Loucy (cell line): ENCODE results near the gene SYN1.

ENCODE experiments used
- H2AFZ ChIP-seq: fragments of 200-600 bp; sonication (generic); 2 replicates; pipeline ENCODE4 v1.6.0; 2016; ENCODE audit warnings: antibody characterized with exemption, mild to moderate bottlenecking, low read length, moderate library complexity
- H3F3A ChIP-seq: fragments of 200-600 bp; 2 replicates; pipeline ENCODE4 v1.6.0; 2016; ENCODE audit warnings: antibody characterized with exemption, low read depth, mild to moderate bottlenecking
- H3K27me3 ChIP-seq: fragments of 200-600 bp; sonication (generic); 2 replicates; pipeline ENCODE4 v1.6.1; 2014; ENCODE audit warnings: low read length, mild to moderate bottlenecking; ENCODE audit not compliant: insufficient read depth, poor library complexity, severe bottlenecking
- H3K36me3 ChIP-seq: fragments of 200-600 bp; sonication (generic); 2 replicates; pipeline ENCODE4 v1.6.1; 2016; ENCODE audit warnings: low read length; ENCODE audit not compliant: insufficient read depth
- H3K4me1 ChIP-seq: fragments of 200-600 bp; sonication (generic); 2 replicates; pipeline ENCODE4 v1.5.1; 2014; ENCODE audit warnings: low read length, mild to moderate bottlenecking; ENCODE audit not compliant: insufficient read depth, poor library complexity, severe bottlenecking
- H3K4me2 ChIP-seq: fragments of 200-600 bp; sonication (generic); 2 replicates; pipeline ENCODE4 v1.6.0; 2014; ENCODE audit warnings: antibody characterized with exemption, low read length, low read depth, mild to moderate bottlenecking; ENCODE audit not compliant: poor library complexity, severe bottlenecking
- H3K4me3 ChIP-seq: fragments of 200-600 bp; sonication (generic); 2 replicates; pipeline ENCODE4 v1.5.1; 2014; ENCODE audit warnings: low read length, mild to moderate bottlenecking, mixed read lengths; ENCODE audit not compliant: poor library complexity, severe bottlenecking
- H3K79me2 ChIP-seq: fragments of 200-600 bp; sonication (generic); 2 replicates; pipeline ENCODE4 v1.6.1; 2014; ENCODE audit warnings: low read length; ENCODE audit not compliant: insufficient read depth
- H3K9ac ChIP-seq: fragments of 200-600 bp; sonication (generic); 2 replicates; pipeline ENCODE4 v1.6.0; 2014; ENCODE audit warnings: mild to moderate bottlenecking, low read depth, low read length, moderate library complexity; ENCODE audit not compliant: poor library complexity, severe bottlenecking
- H3K9me2 ChIP-seq: fragments of 200-600 bp; sonication (generic); replicated peaks from 2 replicates; pipeline ENCODE4 v1.6.1; 2016; ENCODE audit warnings: low read depth, low read length, mixed read lengths
- H3K9me3 ChIP-seq: fragments of 200-600 bp; sonication (generic); 2 replicates; pipeline ENCODE4 v1.6.1; 2014; ENCODE audit warnings: mild to moderate bottlenecking, antibody characterized with exemption, low read length, low read depth; ENCODE audit not compliant: insufficient read depth
- H4K20me1 ChIP-seq: fragments of 200-600 bp; sonication (generic); 2 replicates; pipeline ENCODE4 v1.6.0; 2014; ENCODE audit warnings: antibody characterized with exemption, low read length, mild to moderate bottlenecking; ENCODE audit not compliant: insufficient read depth, poor library complexity, severe bottlenecking
- CTCF ChIP-seq: fragments of 200-600 bp; sonication (generic); conservative IDR thresholded peaks from 2 replicates; pipeline ENCODE4 v1.5.1; 2014; ENCODE audit warnings: mild to moderate bottlenecking, antibody characterized with exemption, low read length
- EZH2phosphoT487 ChIP-seq: fragments of 200-600 bp; IDR thresholded peaks from 2 replicates; pipeline ENCODE4 v1.6.1; 2018; ENCODE audit warnings: antibody characterized with exemption, mild to moderate bottlenecking, moderate library complexity, borderline replicate concordance

Gene SYN1

DNA sequence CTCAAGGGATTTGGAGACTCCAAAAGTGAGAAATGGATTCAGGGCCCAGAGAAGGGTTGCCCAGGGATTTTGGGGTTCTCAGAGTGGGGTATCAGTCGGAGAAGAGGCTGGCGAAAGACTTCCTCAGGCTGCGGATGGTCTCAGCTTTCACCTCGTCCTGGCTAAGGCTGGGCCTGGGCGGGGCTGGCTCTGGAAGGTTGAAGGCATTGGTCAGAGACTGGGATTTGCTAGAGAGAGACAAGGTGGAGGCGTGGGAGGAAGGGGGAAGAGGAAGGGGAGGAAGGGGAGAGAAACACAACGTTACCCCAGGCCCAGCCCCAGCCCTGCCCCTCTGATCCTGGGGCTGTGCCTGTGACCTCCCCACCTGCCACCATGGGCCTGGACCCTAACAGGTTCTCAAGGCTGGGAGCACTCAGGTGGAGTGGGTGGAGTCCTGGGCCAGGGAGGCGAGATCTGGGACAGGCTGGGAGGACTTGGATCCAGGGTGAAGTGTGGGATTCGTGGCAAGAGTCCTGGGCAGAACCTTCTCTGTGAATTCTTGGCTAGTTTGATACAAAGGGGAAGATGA is 46.8 kb downstream of the SYN1 start:
- Histone ChIP-seq H3K9me3 (no peaks in the 10 kb centered on the region), H3K9ac (no peak overlapping the region), H4K20me1 (no peaks in the 10 kb centered on the region), H3K4me3 (no peak overlapping the region), H3K4me2 (no peak overlapping the region), H3K36me3 (peaks cover 11% of the 10 kb centered on the region; the same call in 1 of the 2 replicates), H3K9me2 (no peaks in the 10 kb centered on the region), H3K27me3 (no peaks in the 10 kb centered on the region), H3K4me1 (no peaks in the 10 kb centered on the region), H3F3A (no peaks in the 10 kb centered on the region), H3K79me2 (no peaks in the 10 kb centered on the region), H2AFZ (no peak overlapping the region)
- TF ChIP-seq EZH2phosphoT487 (no peak), CTCF (no peak)

DNA sequence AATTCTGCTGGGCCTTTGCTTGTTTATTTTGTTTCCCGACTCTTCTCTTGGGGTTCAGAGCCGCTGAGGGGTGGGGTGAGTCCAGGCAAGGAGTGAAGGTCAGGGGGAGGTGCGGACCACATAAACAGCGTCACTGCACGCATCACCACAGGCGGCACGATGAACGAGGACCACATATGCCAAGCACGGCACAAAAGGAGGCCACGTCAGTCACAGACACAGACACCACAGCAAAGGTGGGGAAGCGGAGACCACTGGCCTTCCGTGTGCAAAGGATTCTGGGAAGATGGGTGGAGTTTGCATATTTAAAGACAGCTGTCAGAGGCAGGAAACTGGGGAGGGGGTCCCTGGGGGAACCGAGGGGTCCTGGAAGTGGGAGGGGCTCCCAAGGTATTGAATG is 47.8 kb downstream of the SYN1 start:
- Histone ChIP-seq H3K27me3 (no peaks in the 10 kb centered on the region), H3K79me2 (no peaks in the 10 kb centered on the region)

DNA sequence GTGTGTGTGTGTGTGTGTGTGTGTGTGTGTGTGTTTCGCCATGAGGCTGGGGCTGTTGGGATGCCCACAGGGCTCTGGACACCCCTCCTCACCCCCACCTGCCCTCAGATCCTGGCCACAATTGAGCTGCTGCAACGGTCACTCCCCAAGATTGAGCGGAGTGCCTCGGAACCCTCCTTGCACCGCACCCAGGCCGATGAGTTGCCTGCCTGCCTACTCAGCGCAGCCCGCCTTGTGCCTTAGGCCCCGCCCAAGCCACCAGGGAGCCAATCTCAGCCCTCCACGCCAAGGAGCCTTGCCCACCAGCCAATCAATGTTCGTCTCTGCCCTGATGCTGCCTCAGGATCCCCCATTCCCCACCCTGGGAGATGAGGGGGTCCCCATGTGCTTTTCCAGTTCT is 48.4 kb downstream of the SYN1 start:
- Histone ChIP-seq H3K79me2 (no peaks in the 10 kb centered on the region), H3K9me2 (no peaks in the 10 kb centered on the region), H3K9ac (no peak overlapping the region), H3K36me3 (peaks cover 13% of the 10 kb centered on the region; the same call in 1 of the 2 replicates), H3K9me3 (no peaks in the 10 kb centered on the region), H2AFZ (no peak overlapping the region), H3K27me3 (no peaks in the 10 kb centered on the region), H3K4me2 (no peak overlapping the region), H4K20me1 (no peaks in the 10 kb centered on the region), H3K4me3 (no peak overlapping the region), H3K4me1 (no peaks in the 10 kb centered on the region), H3F3A (no peaks in the 10 kb centered on the region)
- no peak for TF ChIP-seq EZH2phosphoT487
- TF ChIP-seq CTCF, result no peak

More for the DNA sequence above, 47.8 kb downstream of the SYN1 start:
- H3K9me2 ChIP-seq, result no peaks in the 10 kb centered on the region
- TF ChIP-seq CTCF (no peak), EZH2phosphoT487 (no peak)
- H3K4me1 ChIP-seq, result no peaks in the 10 kb centered on the region
- H2AFZ ChIP-seq, result no peak overlapping the region
- H3K9ac ChIP-seq, result no peak overlapping the region
- no peak overlapping the region for H3K4me3 ChIP-seq
- no peaks in the 10 kb centered on the region for H3K9me3 ChIP-seq
- H3K4me2 ChIP-seq, result no peak overlapping the region
- H3K36me3 ChIP-seq, result peaks cover 13% of the 10 kb centered on the region; the same call in 1 of the 2 replicates
- H4K20me1 ChIP-seq, result no peaks in the 10 kb centered on the region
- H3F3A ChIP-seq, result no peaks in the 10 kb centered on the region
